Fibroblast of the aortic adventitia (primary cell): ENCODE measurements around the gene MRPL12. TPM values are rescaled to one million over a fixed set of nuclear protein-coding genes. Genes with fewer than 3 reads are reported as not detected.
"Not testable (repeated sequence)": the region's sequence is repeated elsewhere in the genome, so short reads cannot be mapped to it uniquely, and the experiment has no call there.

Experiments
- DNase-seq: peaks from one replicate; pipeline ENCODE4 v3.0.0-alpha.2; 2010; ENCODE audit warnings: low read depth
- H3K4me3 ChIP-seq: 2 replicates; pipeline ENCODE4 v1.5.1; 2011; ENCODE audit warnings: low read depth, mild to moderate bottlenecking, control low read depth, low read length, moderate library complexity
- total RNA-seq: library from RNA; depleted of rRNA; stranded (reverse); fragments of >200 nt; gene quantifications from 2 replicates; pipeline ENCODE4 v1.2.3, GENCODE V29; 2012; ENCODE audit warnings: low replicate concordance
- TF ChIP-seq, protein P1 (sequence below): IDR thresholded peaks from 2 replicates; pipeline ENCODE4 v1.5.1; 2011; ENCODE audit warnings: mild to moderate bottlenecking, low read length, control low read depth, inconsistent platforms; ENCODE audit not compliant: insufficient read depth

MRPL12 gene
- total RNA-seq, 1 donor = 19.2 TPM

DNA sequence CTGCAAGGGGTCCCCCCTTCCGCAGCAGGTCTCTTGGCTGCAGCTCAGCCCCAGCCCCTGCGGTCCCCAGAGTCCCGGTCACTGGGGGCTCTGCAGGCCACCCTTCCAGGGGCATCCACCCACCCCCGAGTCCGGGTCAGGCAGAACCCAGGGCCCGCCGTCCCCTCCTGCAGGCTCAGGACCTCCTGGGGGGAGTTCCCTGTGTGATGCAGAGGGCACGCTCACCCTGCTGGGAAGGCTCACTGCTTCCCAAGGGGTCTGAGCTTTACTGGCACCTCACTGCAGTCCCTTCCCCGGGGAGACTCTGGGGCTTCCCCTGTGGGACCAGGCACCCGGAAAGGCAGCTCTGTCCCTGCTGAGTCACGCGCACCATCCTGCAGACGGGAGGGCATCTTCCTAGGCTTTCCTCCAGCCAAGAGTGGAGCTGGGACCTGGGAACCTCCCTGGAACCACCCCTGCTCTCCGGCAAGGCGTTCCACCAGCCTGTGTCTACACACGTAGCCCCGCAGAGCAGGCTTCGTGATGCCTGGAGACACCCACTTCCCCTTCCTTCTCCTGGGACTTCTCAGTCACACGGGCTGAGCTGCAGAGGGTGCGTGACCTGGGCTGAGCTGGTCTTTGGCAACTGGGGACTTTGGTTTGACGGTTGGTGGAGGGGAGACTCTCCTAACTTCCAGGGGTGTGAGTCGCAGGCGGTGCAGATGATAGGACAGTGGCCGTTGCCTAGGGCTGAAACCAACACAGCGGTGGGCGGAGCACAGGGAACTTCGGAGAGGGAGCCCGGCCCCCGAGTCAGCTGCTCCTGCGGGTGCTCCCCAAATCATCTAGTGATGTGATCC, 32.3 kb downstream of the MRPL12 start:
- TF ChIP-seq, protein P1, sequence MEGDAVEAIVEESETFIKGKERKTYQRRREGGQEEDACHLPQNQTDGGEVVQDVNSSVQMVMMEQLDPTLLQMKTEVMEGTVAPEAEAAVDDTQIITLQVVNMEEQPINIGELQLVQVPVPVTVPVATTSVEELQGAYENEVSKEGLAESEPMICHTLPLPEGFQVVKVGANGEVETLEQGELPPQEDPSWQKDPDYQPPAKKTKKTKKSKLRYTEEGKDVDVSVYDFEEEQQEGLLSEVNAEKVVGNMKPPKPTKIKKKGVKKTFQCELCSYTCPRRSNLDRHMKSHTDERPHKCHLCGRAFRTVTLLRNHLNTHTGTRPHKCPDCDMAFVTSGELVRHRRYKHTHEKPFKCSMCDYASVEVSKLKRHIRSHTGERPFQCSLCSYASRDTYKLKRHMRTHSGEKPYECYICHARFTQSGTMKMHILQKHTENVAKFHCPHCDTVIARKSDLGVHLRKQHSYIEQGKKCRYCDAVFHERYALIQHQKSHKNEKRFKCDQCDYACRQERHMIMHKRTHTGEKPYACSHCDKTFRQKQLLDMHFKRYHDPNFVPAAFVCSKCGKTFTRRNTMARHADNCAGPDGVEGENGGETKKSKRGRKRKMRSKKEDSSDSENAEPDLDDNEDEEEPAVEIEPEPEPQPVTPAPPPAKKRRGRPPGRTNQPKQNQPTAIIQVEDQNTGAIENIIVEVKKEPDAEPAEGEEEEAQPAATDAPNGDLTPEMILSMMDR = no peak
- peak; percentile 52 for DNase-seq
- no peak overlapping the region for H3K4me3 ChIP-seq

DNA sequence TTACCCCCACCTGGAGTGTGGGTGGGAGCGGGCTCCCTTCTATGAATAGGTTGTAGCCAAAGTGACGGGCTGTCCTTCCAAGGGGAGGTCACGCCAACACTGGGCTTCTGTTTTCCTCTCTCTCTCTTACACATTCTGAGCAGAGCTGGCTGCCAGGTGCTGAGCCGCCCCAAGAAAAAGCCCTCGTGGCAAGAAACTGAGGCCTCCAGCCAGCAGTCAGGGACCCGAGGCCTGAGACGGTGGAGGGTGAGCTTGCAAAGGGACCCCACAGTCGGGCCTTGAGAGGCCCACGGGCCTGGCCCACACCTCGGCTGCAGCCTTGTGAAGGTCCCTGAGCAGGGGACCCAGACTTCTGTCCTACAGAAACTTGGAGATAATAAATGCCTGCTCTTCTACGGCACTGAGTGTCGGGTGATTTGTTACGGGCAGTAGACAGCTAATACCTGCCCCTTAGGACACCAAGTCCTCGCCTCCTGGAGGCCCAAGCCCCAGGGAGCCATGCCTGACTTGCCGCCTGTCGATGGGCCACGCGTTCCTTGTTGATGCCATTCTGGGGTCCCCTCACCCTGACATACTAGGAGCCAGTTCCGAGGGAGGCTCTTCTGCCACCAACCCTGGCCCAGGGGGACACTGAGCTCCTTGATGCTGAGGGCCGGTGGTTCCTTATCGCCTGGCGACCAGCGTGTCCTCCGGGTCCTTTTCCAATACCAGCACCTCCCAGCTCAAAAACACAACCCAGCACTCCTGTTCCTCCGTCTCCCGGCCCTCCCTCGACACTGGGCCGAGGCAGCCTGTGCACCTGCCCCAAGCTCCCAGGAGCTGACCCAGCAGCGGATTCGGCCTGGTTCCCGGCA, 35.0 kb downstream of the MRPL12 start:
- TF ChIP-seq, protein P1 = no peak
- no peak overlapping the region for H3K4me3 ChIP-seq
- DNase-seq = no peak

DNA sequence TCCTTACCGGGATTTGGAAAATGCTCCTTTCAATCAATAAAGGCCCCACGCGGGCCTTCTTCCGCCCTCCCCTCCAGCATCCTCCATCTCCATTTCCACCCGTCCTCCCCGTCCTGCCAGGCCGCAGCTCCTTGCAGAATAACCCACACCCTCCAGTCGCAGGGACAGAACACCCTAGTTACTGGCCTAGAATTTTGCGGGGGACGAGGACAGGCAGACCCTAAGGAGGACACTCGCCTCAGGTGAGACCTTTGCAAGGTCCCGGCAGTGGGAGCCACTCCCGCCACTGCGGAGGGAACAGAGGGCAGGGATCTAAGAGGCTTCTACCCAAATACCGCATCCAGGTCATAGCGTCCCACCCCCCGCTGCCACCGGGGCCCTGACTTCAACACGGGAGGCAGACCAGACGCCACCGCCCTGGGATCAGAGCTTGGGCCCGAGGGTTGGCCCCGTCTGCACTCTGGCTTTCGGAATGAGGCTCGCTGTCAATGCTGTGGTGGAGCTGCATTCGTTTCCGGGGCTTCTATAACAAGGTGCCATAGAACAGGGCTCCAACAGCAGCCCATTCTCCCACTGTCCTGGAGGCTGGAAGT, 35.7 kb downstream of the MRPL12 start:
- H3K4me3 ChIP-seq = no peak overlapping the region
- DNase-seq = no peak
- TF ChIP-seq, protein P1 = no peak

DNA sequence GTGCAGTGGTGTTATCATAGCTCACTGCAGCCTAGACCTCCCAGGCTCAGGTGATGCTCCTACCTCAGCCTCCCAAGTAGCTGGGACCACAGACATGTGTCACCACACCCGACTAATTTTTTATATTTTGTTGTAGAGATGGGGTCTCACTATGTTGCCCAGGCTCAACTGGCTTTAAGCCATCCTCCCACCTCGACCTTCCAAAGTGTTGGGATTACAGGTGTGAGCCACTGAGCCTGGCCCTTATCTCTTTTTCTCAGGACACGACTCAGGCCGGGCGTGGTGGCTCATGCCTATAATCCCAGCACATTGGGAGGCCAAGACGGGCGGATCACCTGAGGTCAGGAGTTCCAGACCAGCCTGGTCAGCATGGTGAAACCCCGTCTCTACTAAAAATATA, 36.4 kb downstream of the MRPL12 start:
- DNase-seq, H3K4me3 ChIP-seq: not testable (repeated sequence)

DNA sequence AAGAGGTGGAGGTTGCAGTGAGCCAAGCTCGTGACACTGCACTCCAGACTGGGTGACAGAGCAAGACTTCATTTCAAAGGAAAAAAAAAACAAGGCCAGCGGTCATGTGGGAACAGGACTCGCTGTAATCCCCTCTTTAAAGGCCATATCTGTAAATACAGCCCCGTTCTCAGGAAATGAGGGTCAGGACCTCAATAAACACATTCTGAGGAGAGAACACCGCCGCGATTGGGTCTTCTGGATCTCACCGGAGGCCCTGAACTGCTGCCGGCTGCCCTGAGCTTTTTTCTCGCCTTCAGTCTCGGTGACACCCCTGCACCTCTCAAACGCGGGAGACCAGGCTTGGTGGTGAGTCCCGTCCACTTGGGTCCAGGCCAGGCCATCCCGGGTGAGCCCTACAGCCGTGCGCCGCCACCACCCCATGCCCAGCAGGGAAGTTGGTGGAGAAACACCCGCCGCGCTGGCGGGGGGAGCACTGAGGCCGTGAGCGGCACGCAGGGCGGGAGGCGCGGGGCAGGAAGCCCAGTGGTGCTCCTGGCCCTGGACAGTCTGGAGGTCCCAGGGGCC, 37.3 kb downstream of the MRPL12 start:
- H3K4me3 ChIP-seq = no peak overlapping the region
- TF ChIP-seq, protein P1 = no peak
- DNase-seq = no peak

DNA sequence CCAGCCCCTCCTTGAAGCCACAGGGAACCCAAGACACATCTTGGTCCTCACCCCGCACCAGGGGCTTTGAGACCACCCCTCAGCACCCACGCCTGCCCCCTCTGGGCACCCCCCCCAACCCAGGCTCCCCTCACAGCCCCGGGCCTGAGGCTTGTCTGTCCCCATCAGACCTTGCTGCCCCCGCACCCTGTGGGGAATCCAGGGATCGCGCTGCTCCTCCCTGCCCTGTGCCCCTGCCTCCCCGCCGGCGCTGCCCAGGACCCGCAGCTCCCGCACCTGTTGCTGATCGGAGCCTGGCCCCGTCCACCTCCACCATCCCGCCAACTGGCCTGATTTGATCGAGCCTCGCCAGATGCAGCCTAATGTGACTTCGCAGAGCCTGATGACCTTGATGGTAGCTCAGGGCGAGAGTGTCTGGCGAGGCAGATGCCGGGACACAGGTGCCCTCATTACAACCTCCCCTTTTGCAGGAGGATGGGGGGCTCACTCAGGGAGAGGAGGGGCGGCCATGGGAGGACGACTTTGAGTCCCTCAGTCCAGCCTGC, 38.0 kb downstream of the MRPL12 start:
- H3K4me3 ChIP-seq = no peak overlapping the region
- DNase-seq = no peak
- TF ChIP-seq, protein P1 = no peak
